HG02763 (cell line): ENCODE results near the gene RPA1.

Experiments used
- ATAC-seq: cut with Tn5 transposase; IDR thresholded peaks from one replicate; pipeline ENCODE4 v1.9.1; 2021; ENCODE audit warnings: mild to moderate bottlenecking, moderate library complexity; ENCODE audit not compliant: unreplicated experiment

RPA1 gene

DNA sequence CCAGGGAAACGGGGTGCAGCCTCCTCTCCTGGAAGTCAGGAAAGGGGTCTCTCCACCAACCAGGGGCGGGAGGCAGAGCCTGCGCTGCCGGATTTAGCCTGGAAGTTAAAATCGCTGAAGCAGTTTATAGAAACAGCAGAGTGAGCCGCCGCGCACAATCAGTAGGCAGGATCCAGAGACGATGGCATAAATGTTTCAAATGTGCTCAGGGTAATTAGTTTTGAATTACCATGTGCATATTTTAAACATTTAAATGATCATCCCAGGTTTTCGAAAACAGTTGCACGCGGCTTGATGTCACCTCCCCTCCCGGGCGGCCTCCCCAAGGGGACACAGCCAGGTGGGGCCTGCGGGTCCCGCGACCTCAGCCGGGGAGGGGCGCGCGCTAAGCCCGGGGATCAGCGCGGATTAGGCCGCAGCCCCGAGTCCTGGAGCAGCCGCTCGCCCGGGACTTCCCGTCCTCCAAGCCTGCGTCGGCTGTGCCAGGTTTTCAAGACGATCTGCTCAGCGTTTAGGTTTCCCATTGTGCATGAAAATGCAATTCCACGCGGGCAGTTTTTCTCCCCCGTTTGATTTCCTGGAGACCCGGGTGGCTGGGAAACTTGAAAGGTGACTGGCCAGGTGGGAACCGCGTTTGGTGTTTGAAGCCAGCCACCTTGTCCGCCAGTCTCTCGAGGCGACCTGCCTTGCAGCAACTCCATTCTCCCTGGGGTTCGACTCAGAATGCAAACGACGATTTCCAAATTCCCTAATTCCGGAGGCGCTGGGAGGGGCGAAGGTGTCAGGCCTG is 78.3 kb downstream of the RPA1 start:
- no peak for ATAC-seq

DNA sequence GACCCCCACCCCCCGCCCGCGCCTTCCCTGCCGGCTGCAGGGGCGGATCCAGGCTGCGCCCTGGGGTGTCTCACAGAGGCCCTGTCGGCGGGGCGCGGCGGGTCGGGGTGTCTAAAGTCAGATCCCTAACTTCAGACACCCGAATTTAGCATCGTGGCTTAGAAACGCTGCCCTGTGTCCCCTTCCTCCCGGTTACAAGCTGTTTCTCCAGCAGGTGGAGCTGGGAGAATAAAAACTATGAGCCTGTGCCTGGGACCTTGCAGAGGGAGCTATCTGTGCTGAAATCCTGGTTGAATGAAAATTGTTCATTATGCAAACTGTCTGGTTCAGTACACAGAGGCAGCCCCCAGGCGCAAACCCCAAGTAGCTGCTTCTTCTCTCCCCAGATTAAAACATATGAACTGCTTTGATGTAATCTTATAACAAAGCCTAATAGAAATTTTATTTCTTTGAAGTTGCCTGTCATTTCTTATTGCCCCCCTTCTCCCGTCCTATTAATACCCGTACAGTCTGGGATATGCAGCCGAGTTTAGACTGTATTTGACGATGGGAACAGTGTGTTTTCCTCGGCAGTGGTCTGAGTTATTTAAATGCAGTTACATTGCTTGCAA is 79.0 kb downstream of the RPA1 start:
- ATAC-seq: no peak

DNA sequence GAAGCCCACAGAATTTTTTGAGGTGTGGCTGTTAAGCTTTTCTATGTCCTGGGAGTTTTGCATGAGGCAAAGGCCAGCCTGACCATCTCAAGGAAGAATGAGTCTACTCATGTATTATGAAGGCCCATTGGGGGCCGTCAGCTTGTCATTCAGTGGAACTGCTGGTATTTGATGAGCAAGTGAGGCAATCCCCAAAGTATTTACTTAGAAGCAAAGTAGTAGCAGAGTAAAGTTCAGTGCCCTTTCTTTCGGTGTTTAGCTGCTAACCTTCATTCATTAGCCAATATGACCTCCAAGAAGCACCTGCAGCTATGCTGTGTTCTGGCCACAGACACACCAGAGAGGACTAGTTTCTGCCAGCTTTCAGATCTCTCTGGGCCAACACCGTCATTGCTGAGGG is 80.2 kb downstream of the RPA1 start:
- no peak for ATAC-seq

DNA sequence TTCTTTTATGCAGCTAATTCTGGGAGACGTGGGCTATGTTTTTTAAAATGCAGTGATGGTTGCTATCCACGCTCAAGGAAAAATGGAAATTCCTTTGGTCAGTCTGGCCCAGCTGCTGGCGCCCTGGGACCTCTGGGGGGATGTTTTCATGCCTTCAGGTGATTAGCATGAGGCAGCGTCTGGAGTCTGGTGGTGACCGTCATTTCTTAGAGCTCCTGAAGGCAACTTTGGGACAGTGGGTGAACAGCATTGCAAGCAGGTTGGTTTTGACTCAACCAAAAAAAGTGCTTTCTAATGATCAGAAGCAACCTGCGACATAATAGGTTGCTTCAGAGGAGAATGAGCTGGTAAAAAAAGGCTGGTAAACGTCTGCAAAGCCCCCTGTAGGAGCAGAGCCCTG is 82.3 kb downstream of the RPA1 start:
- ATAC-seq: no peak

DNA sequence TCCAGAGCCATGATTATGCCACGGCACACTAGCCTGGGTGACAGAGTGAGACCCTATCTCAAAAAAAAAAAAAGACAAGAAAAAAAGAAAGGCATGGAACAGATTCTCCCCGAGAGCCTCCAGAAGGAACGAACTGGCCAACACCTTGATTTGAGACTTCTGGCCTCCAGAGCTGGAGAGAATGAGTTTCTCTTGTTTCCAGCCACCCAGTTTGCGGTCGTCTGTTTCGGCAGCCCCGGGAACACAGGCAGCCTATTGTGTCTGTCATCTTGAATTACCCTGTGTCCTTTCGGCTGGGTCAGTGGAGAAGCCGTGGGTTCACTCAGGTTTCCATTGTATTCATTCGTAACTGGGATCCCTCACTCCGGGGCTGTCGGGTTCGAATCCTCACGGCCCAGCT is 83.9 kb downstream of the RPA1 start:
- no peak for ATAC-seq

DNA sequence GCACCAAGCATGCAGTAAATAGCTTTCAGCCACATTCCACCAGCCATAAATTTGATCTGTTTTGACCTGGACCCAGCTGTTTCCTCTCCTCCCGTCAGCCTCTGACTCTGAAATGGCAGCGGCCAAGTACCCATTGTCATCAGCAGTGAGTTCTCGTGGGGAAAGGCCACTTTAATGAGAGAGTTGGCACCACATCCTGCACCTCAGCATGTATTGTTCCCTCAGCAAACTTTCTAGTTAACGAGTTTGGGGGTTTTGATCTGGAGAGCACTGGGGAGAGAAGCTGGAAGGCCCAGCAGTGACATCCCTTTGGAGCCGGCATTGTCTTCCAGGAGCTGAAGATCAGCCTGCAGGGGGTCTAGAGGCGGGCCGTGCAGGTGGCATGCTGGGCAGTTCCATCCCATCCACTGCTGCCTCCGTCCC is 84.9 kb downstream of the RPA1 start:
- ATAC-seq: no peak

DNA sequence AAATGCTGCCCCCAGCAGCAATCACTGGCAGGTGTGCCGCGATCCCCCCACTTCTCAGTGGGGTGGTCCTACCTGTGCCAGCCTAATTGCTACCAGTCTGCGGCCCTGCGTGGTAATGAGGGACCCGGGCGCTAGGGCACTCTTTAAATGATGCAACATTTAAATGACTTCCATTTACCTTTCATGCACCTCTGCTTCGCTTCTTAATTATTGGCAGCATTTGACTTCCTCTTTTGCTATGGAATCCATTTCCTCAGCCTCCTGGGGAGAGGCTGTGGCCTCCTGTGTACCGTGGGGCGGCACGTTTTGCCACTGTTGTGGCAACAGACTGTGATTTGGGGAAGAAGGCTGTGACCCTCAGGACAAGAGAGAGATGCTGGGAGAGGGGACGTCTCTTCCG is 86.1 kb downstream of the RPA1 start:
- ATAC-seq: no peak

DNA sequence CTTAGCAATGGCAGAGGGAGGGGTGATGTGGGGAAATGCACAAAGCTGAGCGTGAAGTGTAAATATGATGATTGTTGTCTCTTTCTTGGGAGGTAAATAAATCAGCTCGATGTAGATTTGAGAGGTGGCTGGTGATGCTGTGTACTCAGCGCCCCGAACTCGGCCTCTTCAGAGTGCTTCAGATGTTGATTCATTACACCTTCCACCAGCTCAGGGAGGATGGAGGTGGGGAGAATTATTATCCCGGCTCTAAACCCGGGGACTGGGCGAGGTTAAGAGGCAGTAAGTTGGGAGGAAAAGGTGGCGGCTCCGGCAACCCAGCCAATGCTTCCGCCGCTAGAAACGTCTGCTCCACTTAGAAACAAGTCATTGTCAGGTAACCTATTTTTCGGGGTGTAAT is 86.5 kb downstream of the RPA1 start:
- no peak for ATAC-seq

DNA sequence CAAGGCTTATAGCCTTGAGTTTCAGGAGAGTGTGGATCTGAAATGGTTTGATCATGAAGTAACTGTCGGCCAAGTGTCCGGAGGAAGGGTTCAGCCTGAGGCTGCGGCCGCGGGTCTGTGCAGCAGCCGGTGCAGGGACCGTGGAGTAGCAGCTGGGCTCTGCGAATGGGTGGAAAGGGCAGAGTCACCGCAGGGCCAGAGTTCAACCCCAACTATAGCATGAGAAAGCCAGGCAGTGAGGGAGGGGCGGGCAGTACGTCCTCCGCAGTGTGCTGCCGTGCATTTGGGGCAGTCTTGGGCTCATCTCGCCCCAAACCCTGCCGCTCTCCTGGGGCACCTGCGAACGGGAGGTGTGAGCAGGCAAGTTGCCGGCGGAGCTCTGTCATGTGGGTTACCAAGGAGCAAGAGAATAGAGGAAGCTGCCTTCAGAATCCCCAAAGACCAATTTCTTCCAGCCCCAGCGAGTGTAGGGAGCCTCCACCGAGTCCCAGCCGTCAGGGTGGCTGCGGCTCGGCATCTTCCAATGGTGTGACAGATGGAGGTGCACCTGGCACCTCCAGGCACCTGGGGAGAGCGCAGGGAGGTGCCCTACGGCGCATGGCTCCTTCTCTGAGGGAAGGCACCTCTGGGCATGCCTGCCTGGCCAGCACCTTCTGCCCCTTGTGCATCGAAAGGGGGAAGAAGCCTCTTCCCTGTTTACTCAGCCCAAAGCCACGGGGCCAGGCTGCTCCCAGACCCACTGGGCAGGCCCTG is 87.3 kb downstream of the RPA1 start:
- no peak for ATAC-seq

DNA sequence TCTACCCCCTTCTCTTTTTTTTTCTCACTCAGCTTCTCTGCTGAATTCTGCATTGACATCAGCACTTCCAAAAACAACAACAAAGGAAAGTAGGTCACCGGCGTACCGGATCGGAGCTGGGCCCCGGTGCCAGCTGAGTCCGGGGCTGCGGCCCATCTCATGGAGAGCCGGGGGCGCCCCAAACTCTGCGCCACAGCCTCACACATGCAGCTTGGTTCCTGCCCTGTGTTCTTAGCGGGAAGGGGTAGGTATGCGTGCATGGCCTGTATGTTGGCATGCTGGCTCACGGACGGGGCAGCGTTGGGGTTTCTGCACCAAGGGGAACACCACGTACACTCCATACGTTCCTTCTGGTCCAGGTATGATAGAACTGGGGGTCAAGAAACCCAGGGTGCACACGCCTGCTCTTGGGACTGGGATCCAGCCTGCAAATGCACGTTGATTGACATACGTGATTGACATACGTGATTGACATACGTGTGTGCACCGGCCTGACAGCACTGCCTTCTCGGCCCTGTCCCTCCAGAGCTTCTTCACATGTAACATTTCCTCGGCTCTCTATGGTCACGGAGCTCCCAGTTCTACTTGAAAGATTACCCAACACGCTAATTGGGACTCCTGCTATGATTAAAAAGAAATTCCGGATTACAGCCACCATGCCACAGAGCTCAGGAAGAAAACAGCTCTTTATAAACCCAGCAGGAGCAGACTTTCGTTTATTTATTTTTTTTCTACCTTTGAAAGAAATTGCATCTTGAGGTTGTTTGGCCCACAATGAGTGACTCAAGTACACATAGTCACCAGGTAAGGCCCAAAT is 88.7 kb downstream of the RPA1 start:
- no peak for ATAC-seq

DNA sequence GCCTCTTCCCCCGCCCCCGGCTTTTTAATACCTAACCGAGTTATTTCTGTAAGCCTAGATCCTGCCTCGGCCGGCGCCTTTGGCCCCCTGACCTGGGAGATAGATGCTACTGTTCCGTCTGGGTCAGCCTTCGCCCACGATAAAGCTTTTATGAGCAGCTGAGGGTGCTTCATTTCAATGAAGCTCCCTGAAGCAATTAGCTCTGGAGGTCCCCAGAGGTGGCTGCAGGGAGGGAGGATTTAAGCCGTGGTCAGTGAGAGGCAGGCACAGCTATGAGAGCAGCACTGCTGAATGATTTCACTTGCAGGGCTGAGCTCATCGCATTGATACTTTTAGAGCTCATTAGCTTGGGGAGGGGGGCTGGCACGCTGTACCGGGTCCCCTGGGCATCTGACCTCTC is 89.4 kb downstream of the RPA1 start:
- no peak for ATAC-seq

DNA sequence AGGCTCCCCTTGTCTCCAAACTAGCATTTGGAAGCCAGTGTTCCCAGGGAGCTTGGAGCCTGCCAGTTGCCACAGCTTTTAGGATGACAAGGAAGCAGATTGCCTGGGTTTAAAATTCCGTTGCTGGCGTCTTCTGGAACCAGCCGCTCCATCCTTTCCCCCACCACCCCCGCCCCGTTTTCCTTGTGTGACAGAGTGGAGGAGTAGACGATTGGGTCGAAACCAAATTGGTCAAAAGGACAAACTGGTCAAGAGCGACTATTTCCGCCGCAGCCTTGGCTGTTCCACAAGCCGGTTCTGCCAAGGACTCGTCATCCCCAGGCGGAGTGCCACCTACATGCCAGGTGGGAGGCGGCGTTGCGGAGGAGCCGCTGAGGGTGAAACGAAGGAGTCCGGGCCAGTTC is 91.1 kb downstream of the RPA1 start:
- ATAC-seq: no peak

DNA sequence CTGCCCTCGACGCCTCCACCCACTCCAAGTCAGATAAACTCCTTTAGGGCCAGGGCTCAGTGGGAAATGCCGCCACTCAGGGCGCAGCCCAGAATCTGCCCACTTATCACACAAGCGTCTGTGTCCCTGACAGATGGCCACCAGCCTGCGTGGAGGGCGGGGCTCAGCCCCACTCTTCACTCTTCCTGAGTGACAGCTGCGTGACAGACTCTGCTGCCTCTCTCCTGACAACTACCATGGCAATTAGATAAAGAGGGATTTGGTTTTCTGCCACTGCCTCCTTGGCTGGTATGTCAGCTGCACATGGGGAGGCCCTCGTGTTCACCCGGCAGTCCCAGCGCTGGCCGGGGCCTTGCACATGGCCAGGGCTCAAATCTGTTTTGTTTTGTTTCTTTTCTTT is 99.2 kb downstream of the RPA1 start:
- no peak for ATAC-seq

DNA sequence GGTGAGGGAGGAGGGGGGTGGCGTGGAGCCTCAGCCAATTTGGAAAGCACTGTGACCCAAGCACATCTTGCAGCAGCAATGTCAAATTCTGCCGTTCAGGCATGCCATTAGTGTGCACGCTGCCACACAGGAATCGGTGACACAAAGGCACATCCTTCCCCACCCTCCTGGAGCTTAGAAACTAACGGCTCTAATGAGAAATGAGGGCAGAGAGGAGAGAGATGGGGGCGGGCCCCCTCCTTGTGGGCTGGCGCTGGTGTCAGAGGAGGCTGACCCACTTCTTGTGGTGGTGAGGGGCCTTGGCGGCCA is 100.5 kb downstream of the RPA1 start:
- no peak for ATAC-seq

DNA sequence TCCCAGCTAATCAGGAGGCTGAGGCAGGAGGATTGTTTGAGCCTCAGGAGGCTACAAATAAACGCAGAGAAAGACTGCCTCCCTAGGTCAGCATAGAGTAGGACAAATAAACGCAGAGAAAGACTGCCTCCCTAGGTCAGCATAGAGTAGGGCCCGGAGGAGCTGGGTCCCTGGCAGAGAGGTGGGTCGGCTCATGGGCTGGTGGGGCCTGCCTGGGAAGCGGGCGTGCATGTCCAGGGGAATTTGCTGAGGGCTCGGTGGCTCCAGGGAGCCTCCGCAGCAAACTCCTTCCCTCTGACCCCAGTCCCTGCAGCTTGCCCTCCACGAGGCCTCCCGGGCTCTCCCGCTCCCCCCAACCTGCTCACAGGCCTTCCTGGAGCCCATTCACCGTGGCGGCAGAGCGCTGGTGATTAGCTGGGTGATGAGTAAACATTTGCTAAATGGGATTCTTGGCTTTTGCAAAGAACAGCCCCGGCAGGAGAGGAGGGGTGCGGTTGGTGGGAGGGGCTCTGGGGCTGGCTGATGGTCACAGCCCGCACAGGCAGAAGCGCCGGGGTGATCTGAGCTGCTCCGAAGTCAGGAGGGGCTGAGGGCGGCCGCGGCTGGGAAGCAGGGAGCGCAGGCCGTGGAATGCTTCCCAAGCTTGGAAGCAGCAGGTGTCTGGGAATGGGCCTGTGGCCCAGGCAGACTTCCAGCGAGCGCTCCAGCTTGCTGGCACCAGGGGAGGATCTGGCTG is 102.2 kb downstream of the RPA1 start:
- ATAC-seq: no peak

DNA sequence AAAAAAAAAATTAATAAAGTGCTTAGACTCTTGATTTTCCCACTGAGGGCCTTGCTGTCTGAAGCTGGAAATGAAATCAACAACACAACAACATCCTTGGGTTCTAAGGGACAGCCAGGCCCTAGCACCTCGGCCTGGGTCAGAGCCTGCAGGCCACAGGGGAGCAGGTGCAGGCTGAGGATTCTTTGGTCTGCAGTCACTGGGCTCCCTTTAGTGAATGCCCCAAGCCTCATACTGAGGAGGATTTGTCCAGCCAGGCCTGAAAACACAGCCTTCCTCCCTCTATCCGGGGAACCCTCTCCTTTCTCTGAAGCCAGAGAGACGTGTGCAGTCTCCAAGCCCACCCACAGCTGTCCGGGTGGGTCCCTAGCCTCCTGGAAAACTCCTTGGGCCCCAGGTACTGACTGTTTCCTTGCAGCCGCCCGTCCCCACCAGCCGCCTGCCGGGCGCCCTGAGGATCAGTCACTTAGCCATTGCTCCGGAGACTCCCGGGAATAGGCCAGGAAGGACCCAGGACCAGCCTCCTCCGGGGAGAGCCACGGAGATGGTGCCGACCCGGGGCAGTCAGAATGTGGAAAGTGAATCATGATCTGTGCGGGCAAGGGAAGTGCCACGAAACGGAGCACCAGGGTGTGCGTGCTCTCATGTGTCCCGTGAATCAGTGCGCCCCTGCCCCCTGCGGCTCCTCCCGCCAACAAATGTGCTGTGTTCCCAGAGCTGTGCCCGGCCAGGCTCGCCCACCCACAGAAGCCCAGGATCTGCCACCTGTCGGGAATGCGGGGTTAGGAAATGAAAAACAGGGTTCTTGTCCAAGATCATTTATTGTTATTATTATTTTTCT is 104.3 kb downstream of the RPA1 start:
- no peak for ATAC-seq

DNA sequence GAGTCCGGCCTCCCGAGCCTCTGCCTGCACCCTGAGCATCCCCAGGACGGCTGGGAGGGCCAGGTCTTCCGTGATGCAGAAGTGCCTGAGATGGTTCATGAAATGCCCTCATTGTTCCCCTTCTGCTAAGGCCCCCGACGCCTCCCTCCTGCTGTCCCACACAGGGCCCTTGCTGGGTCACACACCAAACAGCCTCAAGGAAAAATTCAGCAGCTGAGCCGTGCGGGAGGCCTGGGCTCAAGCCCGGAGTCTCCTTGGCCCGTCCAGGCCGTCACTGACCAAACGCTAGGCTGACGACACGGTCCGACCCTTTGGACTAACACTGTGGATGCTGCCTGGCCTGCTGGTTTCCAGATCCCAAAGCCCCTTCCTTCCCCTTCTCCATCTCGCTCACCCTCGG is 105.1 kb downstream of the RPA1 start:
- no peak for ATAC-seq

DNA sequence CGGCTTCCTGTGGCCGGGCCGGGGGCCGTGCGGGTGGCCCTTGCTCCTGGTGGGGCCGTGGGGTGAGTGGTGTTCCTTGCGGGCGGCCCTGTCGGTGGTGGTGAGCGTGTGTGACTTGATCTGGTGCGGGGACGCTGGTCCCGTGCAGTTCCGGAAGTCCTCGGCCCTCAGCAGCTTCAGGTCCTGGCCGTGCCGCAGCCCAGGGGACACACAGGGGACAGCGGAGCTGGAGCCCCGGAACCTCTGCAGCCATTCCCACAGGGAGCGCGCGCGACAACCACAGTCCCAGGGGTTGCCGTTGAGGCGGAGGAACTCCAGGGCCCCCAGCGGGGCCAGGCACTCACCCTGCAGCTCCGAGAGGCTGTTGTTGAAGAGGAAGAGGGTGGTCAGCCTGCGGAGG is 107.0 kb downstream of the RPA1 start:
- no peak for ATAC-seq

DNA sequence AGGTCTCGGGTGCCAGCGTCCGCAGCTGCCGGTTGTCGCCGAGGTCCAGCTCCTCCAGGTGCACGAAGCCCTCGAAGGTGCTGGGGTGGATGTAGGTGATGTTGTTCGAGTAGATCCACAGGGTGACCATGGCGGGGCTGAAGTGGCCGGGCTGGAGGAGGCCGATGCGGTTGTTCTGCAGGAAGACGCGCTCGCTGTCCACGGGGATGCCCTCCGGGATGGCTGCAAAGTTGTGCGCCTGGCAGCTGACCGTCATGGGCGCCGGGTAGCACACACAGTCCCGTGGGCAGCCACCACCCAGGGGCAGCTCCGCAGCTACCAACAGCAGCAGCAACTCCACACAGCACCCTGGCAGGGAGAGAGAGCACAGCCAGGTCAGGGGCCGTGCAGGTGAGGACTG is 107.7 kb downstream of the RPA1 start:
- ATAC-seq: no peak
